ENCODE results near the gene RUSF1. TPM values are rescaled to one million over a fixed set of nuclear protein-coding genes. Genes with fewer than 3 reads are reported as not detected.

Gene RUSF1
- total and polyA plus RNA-seq, 9 of the 15 experiments (the other 6 are each of a cell fraction or from before 2014, with no cell fraction given), result 0.80 to 52.8 (median 27.6) TPM

GRCh38 chr16:31451681-31452351 lies 56.4 kb downstream of the RUSF1 start:
- ChIA-PET POLR2A (interaction anchor here (0.6 to 1.9 kb wide), 9 partner anchors 9 to 677 kb away, joined by 3 to 10 read pairs (median 3); partner anchors contain the start of gene ZNF843), CTCF (ENCODE audit: low intra/inter-chr PET ratio) (interaction anchor here (0.7 kb wide), 1 partner anchor 245 kb away, joined by 3 read pairs; no protein-coding TSS in a partner anchor)
- no TSS peak for BruUV-seq (replicated peaks)
- Histone ChIP-seq H3K27me3 (ENCODE audit: control insufficient read depth in 2 of 2, insufficient read depth in 2 of 2, low read length in 2 of 2) (no peaks in the 10 kb centered on the region), H3K4me2 (ENCODE audit: insufficient read depth, low read length) (peak overlapping the region; percentile 40), H3K36me3 (ENCODE audit: control insufficient read depth, insufficient read depth, low read length) (peaks cover 15% of the 10 kb centered on the region; the same call in 1 of the 3 replicates), H3K79me2 (ENCODE audit: control insufficient read depth, insufficient read depth, low read length) (peaks cover 27% of the 10 kb centered on the region), H2AFZ (ENCODE audit: low read depth, low read length) (peak overlapping the region; percentile 59; the same call in 1 of the 2 replicates), H3K4me1 (replicated peaks in 1 of 2; ENCODE audit: control insufficient read depth in 2 of 2, insufficient read depth in 2 of 2, low read length in 2 of 2) (peaks cover 48 to 49% of the 10 kb centered on the region in 2 experiments), H3K9me1 (ENCODE audit: control insufficient read depth, insufficient read depth, low read length) (no peaks in the 10 kb centered on the region), H3K9ac (ENCODE audit: insufficient read depth in 1 of 2, low read depth in 2 of 2, low read length in 2 of 2) (peak overlapping the region in 1 of 2 experiments; percentile 62; a peak in 1 of 4 replicates), H4K20me1 (replicated peaks; ENCODE audit: control insufficient read depth, insufficient read depth, low read length) (no peaks in the 10 kb centered on the region; the same call in 1 of the 2 replicates), H3K9me3 (replicated peaks; ENCODE audit: control insufficient read depth, insufficient read depth, low read depth, low read length) (no peaks in the 10 kb centered on the region), H3K27ac (ENCODE audit: extremely low read depth, low read depth, low read length) (no peak overlapping the region), H3K4me3 (no peak overlapping the region)
- peak; percentile 62 to 84 (median 67) for DNase-seq (ENCODE audit: extremely low read depth in 1 of 4, low spot score in 3 of 4)
- 32% methylated on average over 11 of the region's 11 CpGs for WGBS (ENCODE audit: insufficient coverage, low coverage, missing lambda C conversion rate)
- FAIRE-seq, result peak; percentile 63
- in situ Hi-C loops (cut with MboI), result loop anchor here (10.0 kb wide), 1 partner anchor 243 kb away; no protein-coding TSS in a partner anchor
- intact Hi-C loops (cut with micrococcal nuclease), result loop anchor here (2.0 to 10.0 kb wide), 4 partner anchors 50 to 497 kb away; partner anchors contain the start of gene SETD1A
- ATAC-seq, result peak; percentile 80
- TF ChIP-seq RAD21 (CRISPR knock-in tag; conservative IDR thresholded peaks at IDR 0.05 in 1 of 2, IDR thresholded peaks at IDR 0.05 in 1 of 2) (peak; percentile 12 to 58; a peak in 2 of 4 replicates), L3MBTL2 (IDR thresholded peaks at IDR 0.05) (peak; percentile 37), HNRNPUL1 (IDR thresholded peaks at IDR 0.05; ENCODE audit: low read length) (no peak), STAT6 (CRISPR knock-in tag; IDR thresholded peaks at IDR 0.05) (no peak), HCFC1 (IDR thresholded peaks at IDR 0.05; ENCODE audit: low read depth, low read length) (peak; percentile 30; the same call in 1 of the 2 replicates), NFRKB (IDR thresholded peaks at IDR 0.05; ENCODE audit: low read depth) (no peak), ZNF175 (CRISPR knock-in tag; IDR thresholded peaks at IDR 0.05; ENCODE audit: low read depth) (no peak), SFPQ (IDR thresholded peaks at IDR 0.05; ENCODE audit: low read depth, low read length) (no peak), XRCC4 (IDR thresholded peaks at IDR 0.05; ENCODE audit: extremely low read depth, insufficient read depth, insufficient read length) (no peak), ZNF23 (CRISPR knock-in tag; IDR thresholded peaks at IDR 0.05) (no peak), MAFK (IDR thresholded peaks at IDR 0.05; ENCODE audit: low read length) (no peak), WHSC1 (IDR thresholded peaks at IDR 0.05; ENCODE audit: low read length) (no peak), BDP1 (IDR thresholded peaks at IDR 0.05; ENCODE audit: insufficient read depth, insufficient read length) (no peak), JUN (IDR thresholded peaks at IDR 0.05; ENCODE audit: borderline replicate concordance, low read depth, low read length) (0 out of 2 replicates have a peak, but pooled peaks have one; percentile 35), JUN (CRISPR knock-in tag; IDR thresholded peaks at IDR 0.05; ENCODE audit: borderline replicate concordance) (no peak), BRF2 (IDR thresholded peaks at IDR 0.05; ENCODE audit: borderline replicate concordance, insufficient read depth, insufficient read length) (no peak)

Measured in K562 (cell line).